Gastroesophageal sphincter (tissue), 4 donors: Measurements from ENCODE around the gene GAREM1. TPM values are rescaled to one million over a fixed set of nuclear protein-coding genes. Genes with fewer than 3 reads are reported as not detected.

Experiments
- ATAC-seq: fragments of 150-250 bp; one replicate; pipeline ENCODE4 v1.9.1; 2016; ENCODE audit warnings: mild to moderate bottlenecking, moderate library complexity
- H3K27ac ChIP-seq, 4 donors: fragments of 200-600 bp; sonication (generic) in 3 of 4; 1 replicate in 3 of 4; 2 replicates in 1 of 4; pipeline ENCODE4 v1.5.1; 2016 to 2019
- H3K27me3 ChIP-seq: fragments of 200-600 bp; sonication (generic); one replicate; pipeline ENCODE4 v1.5.1; 2019
- H3K36me3 ChIP-seq, 2 donors: fragments of 200-600 bp; sonication (generic); one replicate each; pipeline ENCODE4 v1.5.1; 2019; ENCODE audit warnings: control low read depth in 1 of 2
- H3K4me1 ChIP-seq, 3 donors: fragments of 200-600 bp; sonication (generic); 1 replicate in 2 of 3; 2 replicates in 1 of 3; pipeline ENCODE4 v1.5.1; 2016 to 2019; ENCODE audit warnings: control low read depth in 2 of 3
- H3K4me3 ChIP-seq, 2 donors: fragments of 200-600 bp; sonication (generic); one replicate each; pipeline ENCODE4 v1.5.1; 2019; ENCODE audit warnings: mild to moderate bottlenecking in 1 of 2, moderate library complexity in 1 of 2
- H3K9me3 ChIP-seq, 3 donors: fragments of 200-600 bp; sonication (generic); one replicate each; pipeline ENCODE4 v1.5.1; 2017 to 2019; ENCODE audit warnings: control low read depth in 2 of 3
- EP300 ChIP-seq: sonication (generic); formaldehyde crosslinking; IDR thresholded peaks from one replicate; pipeline ENCODE4 v1.6.1; 2017; ENCODE audit warnings: antibody characterized with exemption, mild to moderate bottlenecking
- POLR2A ChIP-seq, 2 donors: fragments of 450-650 bp; IDR thresholded peaks; one replicate each; pipeline ENCODE4 v1.6.1; 2017; ENCODE audit warnings: antibody characterized with exemption in 2 of 2, mild to moderate bottlenecking in 2 of 2, moderate library complexity in 1 of 2
- POLR2AphosphoS5 ChIP-seq: sonication (generic); formaldehyde crosslinking; IDR thresholded peaks from one replicate; pipeline ENCODE4 v1.6.1; 2017; ENCODE audit warnings: antibody characterized with exemption
- WGBS, 2 donors: methylation state at CpG; one replicate each; pipeline ENCODE4 v1.1.5; 2018; ENCODE audit warnings: low coverage in 1 of 2; 5-methylcytosine and 5-hydroxymethylcytosine counted together
- total RNA-seq, 4 donors: library from RNA; depleted of rRNA; stranded (reverse); fragments of >200 nt; gene quantifications; one replicate each; pipeline ENCODE4 v1.1.0, GENCODE V29; 2016
- TF ChIP-seq, protein P1 (sequence below), 4 experiments: fragments of 200-600 bp in 2 of 4; fragments of 450-650 bp in 2 of 4; sonication (generic) in 1 of 4; IDR thresholded peaks; one replicate each; pipeline ENCODE4 v1.5.1; 2017 to 2019; ENCODE audit warnings: antibody characterized with exemption in 4 of 4, mild to moderate bottlenecking in 2 of 4, moderate library complexity in 2 of 4

Gene GAREM1
- total RNA-seq, 4 donors from 2014 or later, result 8.2 to 16.6 (median 12.3) TPM

DNA sequence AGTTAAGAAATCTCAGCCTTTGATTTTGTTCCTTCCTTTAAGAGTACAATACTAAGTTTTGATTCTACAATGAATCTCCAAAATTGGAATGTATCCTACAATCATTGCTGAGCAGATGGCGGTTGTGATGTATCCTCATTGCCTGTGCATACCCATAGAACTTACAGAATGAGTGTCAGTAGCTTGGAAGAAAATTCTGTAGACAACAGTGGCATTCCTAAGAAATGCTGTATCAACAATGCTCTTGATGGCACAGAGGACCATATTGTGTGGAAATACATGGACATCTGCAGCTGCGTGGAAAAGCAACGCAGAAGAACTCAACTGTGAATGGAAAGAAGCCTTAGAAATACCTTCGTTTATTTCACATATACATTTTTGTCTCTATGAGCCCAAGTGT, 30.2 kb downstream of the GAREM1 start:
- Histone ChIP-seq H3K4me3 (no peak overlapping the region), H3K27me3 (no peaks in the 10 kb centered on the region), H3K4me1 (peaks cover 0 to 38% (median 4%) of the 10 kb centered on the region in 3 donors), H3K9me3 (no peaks in the 10 kb centered on the region), H3K27ac (no peak overlapping the region), H3K36me3 (no peaks in the 10 kb centered on the region)
- TF ChIP-seq, protein P1, sequence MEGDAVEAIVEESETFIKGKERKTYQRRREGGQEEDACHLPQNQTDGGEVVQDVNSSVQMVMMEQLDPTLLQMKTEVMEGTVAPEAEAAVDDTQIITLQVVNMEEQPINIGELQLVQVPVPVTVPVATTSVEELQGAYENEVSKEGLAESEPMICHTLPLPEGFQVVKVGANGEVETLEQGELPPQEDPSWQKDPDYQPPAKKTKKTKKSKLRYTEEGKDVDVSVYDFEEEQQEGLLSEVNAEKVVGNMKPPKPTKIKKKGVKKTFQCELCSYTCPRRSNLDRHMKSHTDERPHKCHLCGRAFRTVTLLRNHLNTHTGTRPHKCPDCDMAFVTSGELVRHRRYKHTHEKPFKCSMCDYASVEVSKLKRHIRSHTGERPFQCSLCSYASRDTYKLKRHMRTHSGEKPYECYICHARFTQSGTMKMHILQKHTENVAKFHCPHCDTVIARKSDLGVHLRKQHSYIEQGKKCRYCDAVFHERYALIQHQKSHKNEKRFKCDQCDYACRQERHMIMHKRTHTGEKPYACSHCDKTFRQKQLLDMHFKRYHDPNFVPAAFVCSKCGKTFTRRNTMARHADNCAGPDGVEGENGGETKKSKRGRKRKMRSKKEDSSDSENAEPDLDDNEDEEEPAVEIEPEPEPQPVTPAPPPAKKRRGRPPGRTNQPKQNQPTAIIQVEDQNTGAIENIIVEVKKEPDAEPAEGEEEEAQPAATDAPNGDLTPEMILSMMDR (IDR thresholded peaks at IDR 0.05), result no peak
- TF ChIP-seq POLR2AphosphoS5 (no peak), POLR2A (IDR thresholded peaks at IDR 0.05) (no peak), EP300 (no peak)
- WGBS, 2 donors, result 90 to 91% methylated on average over 4 of the region's 4 CpGs
- no peak for ATAC-seq

DNA sequence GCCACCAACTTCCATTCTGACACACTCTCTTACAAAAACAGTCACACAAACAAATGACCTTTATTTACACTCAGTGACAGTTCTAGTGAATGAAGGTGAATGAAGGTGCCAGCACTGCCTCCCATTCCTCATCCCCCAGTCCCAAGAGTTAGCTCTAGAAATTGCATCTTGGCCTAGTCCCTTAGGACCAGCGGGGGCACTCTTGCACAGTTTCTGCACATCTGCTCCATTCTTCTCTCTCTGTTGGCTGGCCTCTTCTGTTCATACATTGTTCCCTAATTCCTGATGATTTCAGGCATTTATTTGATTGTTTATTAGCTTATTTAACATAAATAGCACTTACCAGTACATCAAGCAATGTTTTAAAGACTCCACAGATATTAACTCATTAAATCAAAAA, 30.9 kb downstream of the GAREM1 start:
- peaks cover 0 to 40% (median 4%) of the 10 kb centered on the region in 3 donors for H3K4me1 ChIP-seq

DNA sequence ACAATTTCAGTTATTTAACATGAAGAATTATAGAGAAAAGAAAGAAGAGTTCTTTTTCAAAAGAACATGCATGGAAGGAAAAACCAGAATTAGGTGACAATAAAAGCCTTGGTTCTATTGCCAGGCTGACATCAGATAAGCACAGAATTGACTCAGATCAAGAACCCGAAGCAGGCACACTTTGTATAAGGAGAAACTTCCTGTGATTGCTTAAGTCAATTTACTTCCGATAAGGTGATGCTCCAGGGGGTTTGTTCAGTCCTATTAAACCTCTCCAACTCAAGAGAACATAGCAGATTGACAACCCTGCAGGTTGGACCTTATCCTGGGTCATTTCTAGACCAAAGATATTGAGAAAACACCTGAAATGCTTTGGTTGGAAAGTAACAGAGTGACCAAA, 31.4 kb downstream of the GAREM1 start:
- H3K9me3 ChIP-seq, result no peaks in the 10 kb centered on the region
- H3K36me3 ChIP-seq, result no peaks in the 10 kb centered on the region
- H3K27ac ChIP-seq, result no peak overlapping the region
- no peak for ATAC-seq
- peaks cover 0 to 40% (median 4%) of the 10 kb centered on the region in 3 donors for H3K4me1 ChIP-seq
- no peak for TF ChIP-seq POLR2A (IDR thresholded peaks at IDR 0.05)
- no peak for TF ChIP-seq POLR2AphosphoS5
- no peak for TF ChIP-seq EP300
- TF ChIP-seq, protein P1 (IDR thresholded peaks at IDR 0.05), result no peak
- no peak overlapping the region for H3K4me3 ChIP-seq
- whole genome bisulfite sequencing, 2 donors, result 85 to 100% methylated on average over 1 to 2 of the region's 2 CpGs
- no peaks in the 10 kb centered on the region for H3K27me3 ChIP-seq

More for the DNA sequence above, 30.9 kb downstream of the GAREM1 start:
- Histone ChIP-seq H3K27ac (no peak overlapping the region), H3K9me3 (no peaks in the 10 kb centered on the region), H3K36me3 (no peaks in the 10 kb centered on the region), H3K27me3 (no peaks in the 10 kb centered on the region), H3K4me3 (no peak overlapping the region)
- ATAC-seq, result no peak
- 100% methylated on average over 1 of the region's 1 CpG for WGBS, 2 donors
- no peak for TF ChIP-seq EP300
- TF ChIP-seq, protein P1 (IDR thresholded peaks at IDR 0.05), result no peak
- TF ChIP-seq POLR2AphosphoS5, result no peak
- TF ChIP-seq POLR2A (IDR thresholded peaks at IDR 0.05), result no peak

DNA sequence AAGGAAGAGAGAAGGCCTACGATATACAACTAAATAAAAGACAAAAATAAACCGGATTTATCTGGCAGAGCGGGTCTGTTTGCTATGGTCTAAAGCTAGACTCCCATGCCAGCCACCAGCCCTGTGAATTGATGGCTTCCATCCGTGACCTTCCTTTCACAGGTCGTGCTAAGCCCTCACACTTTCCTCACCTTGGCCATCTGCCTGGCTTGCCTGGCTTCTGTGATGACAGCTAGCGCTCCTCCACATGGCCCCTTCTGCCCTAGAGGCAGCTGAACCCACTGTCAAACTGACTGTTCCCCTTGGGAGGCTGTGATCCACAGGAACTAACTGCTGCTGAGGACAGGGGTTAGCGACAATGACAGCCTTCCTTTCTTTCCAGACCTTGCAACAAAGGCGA, 32.5 kb downstream of the GAREM1 start:
- H3K36me3 ChIP-seq, result no peaks in the 10 kb centered on the region
- no peak for TF ChIP-seq POLR2A (IDR thresholded peaks at IDR 0.05)
- TF ChIP-seq EP300, result no peak
- no peak for TF ChIP-seq POLR2AphosphoS5
- TF ChIP-seq, protein P1 (IDR thresholded peaks at IDR 0.05), result no peak
- peaks cover 0 to 40% (median 4%) of the 10 kb centered on the region in 3 donors for H3K4me1 ChIP-seq
- no peaks in the 10 kb centered on the region for H3K9me3 ChIP-seq
- no peak overlapping the region for H3K4me3 ChIP-seq
- no peak for ATAC-seq
- 72 to 82% methylated on average over 6 to 7 of the region's 8 CpGs for WGBS, 2 donors
- H3K27me3 ChIP-seq, result no peaks in the 10 kb centered on the region
- no peak overlapping the region for H3K27ac ChIP-seq

DNA sequence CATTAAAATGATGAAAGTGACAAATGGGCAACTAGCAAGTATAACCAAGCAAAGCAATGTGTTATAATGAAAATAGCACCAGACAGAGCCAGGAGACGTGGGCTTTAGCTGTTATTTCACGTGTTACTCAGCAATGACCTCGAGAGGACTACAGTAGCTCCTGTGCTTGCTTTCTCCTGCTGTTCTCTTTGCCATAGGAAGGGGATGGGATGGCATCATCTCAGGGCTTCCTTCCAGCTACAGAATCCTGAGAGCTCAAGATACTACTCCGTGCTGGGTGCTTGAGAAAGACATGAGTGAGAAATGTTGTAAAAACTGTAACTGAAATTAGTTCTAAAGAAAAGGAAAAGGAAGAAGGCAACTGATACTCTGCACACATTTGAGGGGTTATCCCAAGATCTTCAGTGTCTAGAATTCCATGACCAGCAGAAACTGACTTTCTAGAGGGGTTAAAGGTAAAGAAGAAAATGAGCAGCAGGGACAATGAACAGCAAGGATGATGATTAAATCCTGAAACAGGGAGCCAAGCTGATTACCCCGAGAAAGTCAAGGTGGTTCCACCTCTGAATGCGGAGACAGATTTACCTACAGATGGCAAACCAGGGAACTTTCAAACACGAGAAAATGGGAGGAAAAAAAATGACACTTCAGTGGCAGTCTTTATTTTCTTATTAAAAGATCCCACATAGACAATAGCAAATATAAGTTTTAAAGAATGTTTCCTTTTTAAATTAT, 33.4 kb downstream of the GAREM1 start:
- TF ChIP-seq POLR2AphosphoS5, result no peak
- TF ChIP-seq, protein P1 (IDR thresholded peaks at IDR 0.05), result no peak
- no peak for TF ChIP-seq EP300
- no peak for TF ChIP-seq POLR2A (IDR thresholded peaks at IDR 0.05)
- WGBS, 2 donors, result 63 to 65% methylated on average over 7 of the region's 7 CpGs
- Histone ChIP-seq H3K9me3 (no peaks in the 10 kb centered on the region), H3K27ac (no peak overlapping the region), H3K27me3 (no peaks in the 10 kb centered on the region), H3K4me3 (no peak overlapping the region), H3K36me3 (no peaks in the 10 kb centered on the region), H3K4me1 (peaks cover 0 to 40% (median 4%) of the 10 kb centered on the region in 3 donors)
- ATAC-seq, result no peak
